GM21619 (cell line): ENCODE measurements around the gene MAP3K13.

Experiments used
- ATAC-seq: cut with Tn5 transposase; IDR thresholded peaks from one replicate; pipeline ENCODE4 v1.9.1; 2021; ENCODE audit not compliant: unreplicated experiment

Gene MAP3K13

GRCh38 chr3:185498503-185499396, 135.8 kb downstream of the MAP3K13 start, which contains the start of gene TMEM41A:
Gene TMEM41A (minus strand): TSS chr3:185499035. CDS start chr3:185498961, 74 bp downstream.
- peak; percentile 96 for ATAC-seq

GRCh38 chr3:185502987-185503386, 140.1 kb downstream of the MAP3K13 start:
- no peak for ATAC-seq

GRCh38 chr3:185503521-185503920, 140.6 kb downstream of the MAP3K13 start:
- no peak for ATAC-seq

- no peak for ATAC-seq
Observed at GRCh38 chr3:185504636-185505035, 141.7 kb downstream of the MAP3K13 start.

- no peak for ATAC-seq
Observed at GRCh38 chr3:185507883-185508282, 144.9 kb downstream of the MAP3K13 start.

GRCh38 chr3:185508335-185508991, 145.5 kb downstream of the MAP3K13 start:
- ATAC-seq, result no peak

GRCh38 chr3:185511711-185512110, 148.8 kb downstream of the MAP3K13 start:
- no peak for ATAC-seq

- peak; percentile 73 for ATAC-seq
Observed at GRCh38 chr3:185517387-185518130, 154.6 kb downstream of the MAP3K13 start.

- ATAC-seq, result no peak
Observed at GRCh38 chr3:185519021-185519420, 156.1 kb downstream of the MAP3K13 start.

- ATAC-seq, result no peak
Observed at GRCh38 chr3:185521349-185522138, 158.6 kb downstream of the MAP3K13 start.

GRCh38 chr3:185526349-185526951, 163.5 kb downstream of the MAP3K13 start:
- ATAC-seq, result no peak

GRCh38 chr3:185527364-185527763, 164.4 kb downstream of the MAP3K13 start:
- ATAC-seq, result no peak

- no peak for ATAC-seq
Observed at GRCh38 chr3:185528532-185528931, 165.6 kb downstream of the MAP3K13 start.

- ATAC-seq, result no peak
Observed at GRCh38 chr3:185530856-185531255, 167.9 kb downstream of the MAP3K13 start.

GRCh38 chr3:185532901-185533300, 170.0 kb downstream of the MAP3K13 start:
- no peak for ATAC-seq

- no peak for ATAC-seq
Observed at GRCh38 chr3:185534511-185534910, 171.6 kb downstream of the MAP3K13 start.

GRCh38 chr3:185537369-185537970, 174.5 kb downstream of the MAP3K13 start:
- peak; percentile 99 for ATAC-seq
